HG02763 (cell line): ENCODE data around the gene CYTH1.

Experiments used
- ATAC-seq: cut with Tn5 transposase; IDR thresholded peaks from one replicate; pipeline ENCODE4 v1.9.1; 2021; ENCODE audit warnings: mild to moderate bottlenecking, moderate library complexity; ENCODE audit not compliant: unreplicated experiment

The CYTH1 gene

DNA sequence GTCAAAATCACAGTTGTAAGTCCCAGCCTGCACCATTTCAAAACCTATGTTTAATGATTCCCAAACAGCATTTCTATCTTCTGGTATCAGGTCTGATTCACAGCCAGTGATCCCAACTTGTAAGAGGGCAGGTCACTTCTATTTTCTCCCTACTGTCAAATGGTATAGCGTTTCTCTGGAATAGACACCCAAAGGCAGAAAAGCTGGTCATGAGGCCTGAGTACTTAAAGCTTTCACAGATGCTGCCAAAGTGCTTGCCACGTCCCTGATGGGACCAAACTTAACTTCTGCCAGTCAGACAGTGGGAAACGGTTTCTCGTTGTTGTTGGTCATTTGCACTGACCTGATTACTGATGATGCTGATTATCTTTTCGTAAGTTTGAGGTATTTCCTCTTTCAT is 43.4 kb downstream of the CYTH1 start:
- ATAC-seq, result no peak

DNA sequence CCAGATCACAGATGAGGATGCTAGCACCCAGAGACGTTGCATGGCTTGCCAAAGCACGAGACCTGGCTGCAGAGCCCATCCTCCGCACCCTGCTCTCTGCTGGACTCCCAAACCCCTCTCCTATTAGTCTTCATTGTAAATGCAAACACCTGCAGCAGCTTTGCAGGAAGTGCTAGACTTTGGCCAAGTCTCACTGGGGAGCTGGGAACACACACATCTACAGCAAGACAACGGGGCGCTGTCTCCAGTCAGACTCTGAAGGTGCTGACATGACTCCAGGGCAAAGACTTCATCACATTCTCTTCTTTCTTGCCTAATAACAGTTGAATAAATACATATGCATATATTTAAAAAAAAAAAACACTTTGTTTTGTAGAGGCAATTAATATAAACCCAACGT is 43.8 kb downstream of the CYTH1 start:
- no peak for ATAC-seq

- no peak for ATAC-seq
Measured at GRCh38 chr17:78737332-78737731, 44.7 kb downstream of the CYTH1 start.

DNA sequence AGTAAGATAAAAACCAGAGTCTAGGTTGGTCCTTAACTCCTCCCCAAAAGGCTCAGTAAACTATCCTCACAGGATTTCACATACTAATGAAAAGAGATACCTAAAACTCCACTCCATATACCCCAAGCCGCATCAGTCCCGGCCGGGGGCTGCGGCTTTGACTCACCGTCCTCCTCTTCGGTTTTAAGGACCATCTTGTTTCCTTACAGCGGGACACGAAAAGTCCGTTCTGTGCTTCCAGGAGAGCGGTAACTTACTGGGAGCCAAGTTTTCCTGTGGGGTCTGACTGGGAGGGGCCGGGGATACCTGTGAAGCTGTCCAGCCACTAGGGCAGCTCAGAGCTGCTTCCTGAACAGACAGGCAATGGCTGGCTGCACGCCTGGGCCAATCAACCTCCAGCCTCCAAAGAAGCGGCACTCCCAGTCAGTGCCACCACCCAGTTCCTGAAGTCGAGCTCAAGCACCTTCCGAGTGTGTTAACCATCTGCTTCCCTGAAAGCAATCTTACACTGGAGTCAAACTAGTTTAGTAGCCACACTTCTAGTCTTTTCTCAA is 45.5 kb downstream of the CYTH1 start:
- peak; percentile 58 for ATAC-seq

GRCh38 chr17:78735832-78736525 is 46.1 kb downstream of the CYTH1 start:
- ATAC-seq, result peak; percentile 3

GRCh38 chr17:78734793-78735641 is 47.1 kb downstream of the CYTH1 start:
- ATAC-seq, result no peak

DNA sequence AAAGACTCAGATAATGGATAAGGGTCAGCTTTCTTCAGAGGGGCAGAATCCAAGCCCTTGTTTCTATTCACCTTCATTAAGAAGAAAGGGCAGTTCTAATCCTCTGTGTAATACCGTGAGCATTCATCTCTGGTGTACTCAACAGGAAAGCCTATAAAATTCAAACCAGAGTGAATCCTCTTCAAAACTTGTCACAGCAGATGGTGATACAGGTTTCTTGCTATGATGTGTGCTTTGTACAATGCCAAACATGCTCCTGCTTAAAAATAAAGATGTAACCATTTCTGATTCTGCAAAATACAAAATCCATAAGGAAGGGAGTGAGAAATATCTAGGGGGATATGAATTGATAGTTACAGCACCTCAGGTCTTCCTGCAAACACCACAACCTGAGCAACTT is 49.7 kb downstream of the CYTH1 start:
- ATAC-seq, result no peak

DNA sequence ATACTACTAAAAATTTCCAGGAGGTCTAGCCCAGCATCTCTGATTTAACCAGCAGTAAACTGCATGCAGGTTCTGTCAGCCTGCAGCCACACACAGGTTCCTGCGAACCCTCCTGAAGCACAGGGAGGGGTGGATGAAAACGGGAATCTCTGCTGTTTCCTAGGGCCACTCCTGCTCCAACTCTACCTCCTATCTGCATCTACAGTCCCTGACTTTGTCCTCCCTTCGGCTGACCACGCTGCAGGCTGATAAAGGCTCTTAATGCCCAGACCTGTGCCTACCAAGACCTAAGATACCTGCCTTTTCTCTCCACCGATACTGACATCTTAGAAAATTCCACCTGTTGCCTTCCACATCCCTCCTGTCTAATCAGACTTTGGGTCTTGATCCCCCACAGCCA is 50.2 kb downstream of the CYTH1 start:
- ATAC-seq, result no peak

DNA sequence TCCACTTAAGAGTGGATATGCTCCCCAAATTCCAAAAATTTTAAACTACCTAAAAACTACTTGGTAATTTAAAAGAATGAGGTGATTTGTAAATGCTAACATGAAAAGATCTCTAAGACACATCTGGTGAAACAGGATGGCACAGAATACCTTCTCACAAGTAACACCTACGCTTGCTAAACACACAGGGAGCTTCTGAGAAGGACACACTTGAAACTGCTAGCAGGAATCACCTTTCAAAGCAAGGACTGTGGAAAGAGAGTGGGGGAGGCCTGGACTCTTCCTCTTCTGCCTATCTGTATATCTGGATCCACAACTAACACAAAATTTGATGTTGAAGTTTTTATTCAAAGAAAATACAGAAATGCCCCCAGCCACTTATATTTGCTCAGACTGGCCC is 52.4 kb downstream of the CYTH1 start:
- no peak for ATAC-seq

GRCh38 chr17:78728495-78728894 is 53.6 kb downstream of the CYTH1 start:
- ATAC-seq, result no peak

DNA sequence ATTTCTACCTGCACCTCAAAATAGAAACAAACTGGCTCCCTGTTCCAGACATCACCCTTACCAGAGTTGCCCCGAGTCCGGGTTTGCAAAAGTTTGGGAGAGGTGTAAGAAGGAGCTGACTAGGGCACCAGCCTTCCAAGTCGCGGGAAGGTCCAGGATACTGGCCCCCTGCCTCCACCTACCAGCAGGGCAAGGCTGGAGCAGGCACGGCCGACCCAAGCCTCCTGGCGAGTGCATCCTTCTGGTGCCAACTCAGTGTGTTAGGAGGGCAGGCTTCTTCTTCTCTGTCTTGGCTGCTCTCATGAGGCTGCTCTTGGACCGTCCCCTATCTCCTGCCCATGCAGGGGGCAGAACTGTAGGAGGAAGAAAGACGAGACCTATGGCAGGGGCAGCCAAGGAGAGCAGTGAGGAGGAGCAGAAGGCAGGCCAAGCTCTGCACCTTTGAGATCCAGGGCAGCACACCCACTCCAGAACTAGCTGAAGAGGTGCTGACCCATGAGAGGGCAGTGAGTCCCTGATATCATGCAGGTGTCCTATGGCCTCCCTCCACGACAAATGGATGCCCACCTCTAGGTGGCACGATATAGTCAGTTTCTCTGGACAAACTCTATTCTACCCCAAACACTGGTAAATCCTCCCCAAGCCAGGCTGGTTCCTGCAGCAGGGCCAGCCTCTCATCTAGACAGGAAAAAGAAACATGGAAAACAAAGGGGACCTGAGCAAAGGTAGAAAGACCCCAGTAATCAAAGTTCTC is 54.4 kb downstream of the CYTH1 start:
- no peak for ATAC-seq

- ATAC-seq, result no peak
Measured at GRCh38 chr17:78727057-78727456, 55.0 kb downstream of the CYTH1 start.

GRCh38 chr17:78726513-78726912 is 55.6 kb downstream of the CYTH1 start:
- no peak for ATAC-seq

DNA sequence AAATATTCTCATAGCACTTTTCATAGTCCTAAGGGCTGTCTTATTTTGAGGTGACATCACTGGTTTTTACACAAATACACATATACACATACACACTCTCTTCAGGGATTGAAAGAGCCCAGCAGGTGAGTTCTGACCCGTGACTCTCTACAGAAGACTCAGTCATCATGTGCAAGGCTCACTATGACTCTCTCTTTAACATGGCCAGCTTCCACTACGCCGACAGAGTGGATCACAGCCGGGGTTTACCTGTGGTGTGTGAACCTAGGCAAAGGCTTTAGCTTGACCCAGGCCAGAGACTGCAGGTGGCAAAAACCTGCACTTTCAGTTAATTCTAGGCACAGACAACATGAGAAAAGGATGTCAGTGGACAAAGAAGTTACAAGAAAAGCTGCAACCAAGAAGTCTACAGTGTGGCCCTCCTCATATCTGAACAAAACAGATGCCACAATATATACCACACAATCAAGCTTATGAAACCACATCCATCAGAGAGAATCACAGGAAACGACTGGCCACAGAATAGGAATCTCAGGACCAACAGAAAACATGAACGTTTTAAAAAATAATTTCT is 56.5 kb downstream of the CYTH1 start:
- ATAC-seq, result peak; percentile 46

DNA sequence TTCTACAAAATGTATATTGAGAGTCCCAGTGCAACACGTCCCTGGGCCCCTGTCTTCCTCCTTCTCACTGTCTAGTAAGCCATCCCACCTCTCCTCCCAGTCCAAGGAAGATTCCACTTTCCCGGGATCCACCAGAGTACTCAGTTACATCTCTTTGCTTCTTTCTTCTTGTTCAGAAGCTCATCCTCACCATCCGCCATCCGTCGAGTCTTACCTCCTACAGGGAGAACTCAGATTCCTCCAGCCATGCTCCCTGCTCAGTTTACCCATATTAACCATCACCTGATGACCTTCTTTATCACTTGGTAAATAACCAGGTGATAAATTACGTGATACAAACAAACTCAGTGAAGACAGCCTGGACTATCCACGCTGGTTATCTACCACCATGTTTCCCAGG is 57.1 kb downstream of the CYTH1 start:
- ATAC-seq, result no peak

DNA sequence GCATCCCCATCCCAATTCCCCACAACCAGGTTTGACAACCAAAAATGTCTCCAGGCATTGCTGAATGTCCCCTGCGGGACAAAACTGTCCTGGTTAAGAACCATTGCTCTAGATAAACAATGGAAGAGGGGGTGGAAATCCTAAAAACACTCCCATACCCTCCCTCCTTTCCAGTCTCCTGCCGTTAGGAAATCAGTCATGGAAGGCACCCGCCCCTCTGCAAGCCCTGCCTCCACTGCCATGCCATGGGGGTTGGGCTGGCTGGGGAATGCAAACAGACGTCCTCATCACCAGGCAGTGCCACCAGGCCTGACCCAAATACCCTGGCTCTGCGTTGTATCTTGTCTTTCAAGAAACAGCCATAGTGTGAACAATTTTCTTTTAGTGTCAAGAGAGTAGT is 57.5 kb downstream of the CYTH1 start:
- no peak for ATAC-seq

DNA sequence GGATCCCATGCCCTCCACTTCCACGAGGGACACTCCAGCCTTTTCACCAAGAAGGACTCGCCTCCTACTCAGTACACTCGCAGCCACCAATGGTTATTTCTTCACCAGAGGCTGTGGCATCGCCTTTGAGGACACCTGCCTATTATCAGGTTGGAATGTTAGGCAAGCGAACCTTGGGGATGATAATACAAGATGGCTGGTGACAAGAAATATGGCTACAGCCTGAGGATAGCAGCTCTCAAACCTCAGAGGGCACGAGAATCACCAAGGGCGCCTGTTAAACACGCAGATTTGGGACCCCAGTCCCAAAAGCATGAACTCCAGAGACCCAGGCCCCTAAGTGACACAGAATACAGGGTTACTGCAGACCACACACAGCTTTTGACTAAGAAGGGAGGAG is 58.1 kb downstream of the CYTH1 start:
- ATAC-seq, result no peak

DNA sequence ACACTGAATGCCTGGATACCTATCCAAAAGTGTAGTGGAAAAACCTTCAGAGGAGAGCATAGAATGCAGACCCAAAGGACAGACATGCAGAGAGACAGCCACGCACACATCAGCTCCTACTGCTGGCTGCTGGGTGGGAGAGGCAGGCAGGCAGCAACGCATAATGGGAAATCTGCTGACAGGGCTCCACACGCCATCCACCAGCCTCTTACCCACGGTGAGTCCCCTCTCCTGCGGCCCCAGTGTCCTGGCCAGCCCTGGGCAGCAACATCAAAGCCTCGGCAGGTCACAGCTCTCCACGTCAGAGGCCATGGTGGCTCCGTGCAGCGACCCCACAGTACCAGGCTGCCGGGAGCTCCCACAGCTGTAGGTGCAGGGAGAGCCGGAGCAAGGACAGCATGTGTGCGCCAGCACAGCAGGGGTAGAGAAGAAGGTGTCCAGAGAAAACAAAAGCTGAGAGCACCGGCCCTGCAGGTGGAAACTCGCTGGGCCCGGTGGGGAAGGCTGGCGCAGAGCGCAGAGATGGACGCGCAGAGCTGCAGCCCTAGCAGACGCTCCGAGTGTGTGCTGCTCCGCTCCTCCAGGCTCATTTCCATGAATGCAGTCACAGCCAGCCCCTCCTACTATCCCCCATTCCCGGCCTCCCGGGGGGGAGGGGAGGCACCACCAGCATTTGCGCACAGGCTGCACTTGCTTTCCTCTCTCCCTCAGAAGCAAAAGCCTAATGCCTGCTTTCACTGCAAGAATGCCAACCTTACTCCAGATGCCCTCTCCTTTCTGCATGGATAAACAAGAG is 58.9 kb downstream of the CYTH1 start:
- no peak for ATAC-seq

GRCh38 chr17:78722246-78722761 is 59.8 kb downstream of the CYTH1 start:
- ATAC-seq, result no peak
